ENCODE results near the gene DRAXIN. TPM values are rescaled to one million over a fixed set of nuclear protein-coding genes. Genes with fewer than 3 reads are reported as not detected.

Gene DRAXIN
- polyA plus RNA-seq, 1 donor from 2014 or later = 33.5 TPM

GRCh38 chr1:11648039-11648438 is 43.5 kb upstream of the DRAXIN start:
- Histone ChIP-seq H3K9me2 (ENCODE audit: insufficient read depth, low read length) (no peaks in the 10 kb centered on the region), H3K4me2 (ENCODE audit: low read length) (no peak overlapping the region), H3K79me2 (replicated peaks; ENCODE audit: insufficient read depth, low read length) (no peaks in the 10 kb centered on the region), H2AFZ (ENCODE audit: low read depth, low read length) (no peak overlapping the region), H3K4me3 (ENCODE audit: low read length) (no peak overlapping the region), H3K9me3 (ENCODE audit: low read length) (no peaks in the 10 kb centered on the region), H3K9ac (ENCODE audit: low read length) (no peak overlapping the region), H4K20me1 (ENCODE audit: insufficient read depth) (no peaks in the 10 kb centered on the region), H3F3A (ENCODE audit: insufficient read depth, low read length, poor library complexity, severe bottlenecking) (no peaks in the 10 kb centered on the region), H3K36me3 (ENCODE audit: insufficient read depth, low read length) (no peaks in the 10 kb centered on the region), H3K27me3 (ENCODE audit: insufficient read depth, low read depth, low read length) (no peaks in the 10 kb centered on the region), H3K27ac (ENCODE audit: low read length) (no peak overlapping the region)
- TF ChIP-seq SMC3 (conservative IDR thresholded peaks at IDR 0.05; ENCODE audit: poor library complexity) (no peak), EZH2 (IDR thresholded peaks at IDR 0.05; ENCODE audit: borderline replicate concordance, insufficient read depth, low read length, poor library complexity, severe bottlenecking) (no peak), POLR2AphosphoS5 (IDR thresholded peaks at IDR 0.05) (no peak), RAD21 (conservative IDR thresholded peaks at IDR 0.05) (no peak), TAF1 (IDR thresholded peaks at IDR 0.05; ENCODE audit: low read depth) (no peak), EP300 (conservative IDR thresholded peaks at IDR 0.05; ENCODE audit: poor library complexity, severe bottlenecking) (no peak), REST (IDR thresholded peaks at IDR 0.05; ENCODE audit: borderline replicate concordance) (no peak), MXI1 (conservative IDR thresholded peaks at IDR 0.05; ENCODE audit: poor library complexity, severe bottlenecking) (no peak), CTCF (IDR thresholded peaks at IDR 0.05; ENCODE audit: poor library complexity, severe bottlenecking) (no peak)

GRCh38 chr1:11648732-11649158 is 42.8 kb upstream of the DRAXIN start:
- H3K27ac ChIP-seq (ENCODE audit: low read length) = no peak overlapping the region
- no peaks in the 10 kb centered on the region for H3K27me3 ChIP-seq (ENCODE audit: insufficient read depth, low read depth, low read length)
- no peaks in the 10 kb centered on the region for H3F3A ChIP-seq (ENCODE audit: insufficient read depth, low read length, poor library complexity, severe bottlenecking)
- no peak overlapping the region for H2AFZ ChIP-seq (ENCODE audit: low read depth, low read length)
- no peaks in the 10 kb centered on the region for H3K79me2 ChIP-seq (replicated peaks; ENCODE audit: insufficient read depth, low read length)
- H4K20me1 ChIP-seq (ENCODE audit: insufficient read depth) = no peaks in the 10 kb centered on the region
- no peak overlapping the region for H3K4me3 ChIP-seq (ENCODE audit: low read length)
- no peaks in the 10 kb centered on the region for H3K9me2 ChIP-seq (ENCODE audit: insufficient read depth, low read length)
- no peaks in the 10 kb centered on the region for H3K36me3 ChIP-seq (ENCODE audit: insufficient read depth, low read length)
- H3K9ac ChIP-seq (ENCODE audit: low read length) = no peak overlapping the region
- no peak overlapping the region for H3K4me2 ChIP-seq (ENCODE audit: low read length)
- TF ChIP-seq RAD21 (conservative IDR thresholded peaks at IDR 0.05) = no peak
- no peak for TF ChIP-seq REST (IDR thresholded peaks at IDR 0.05; ENCODE audit: borderline replicate concordance)
- TF ChIP-seq MXI1 (conservative IDR thresholded peaks at IDR 0.05; ENCODE audit: poor library complexity, severe bottlenecking) = no peak
- no peak for TF ChIP-seq SMC3 (conservative IDR thresholded peaks at IDR 0.05; ENCODE audit: poor library complexity)
- TF ChIP-seq EZH2 (IDR thresholded peaks at IDR 0.05; ENCODE audit: borderline replicate concordance, insufficient read depth, low read length, poor library complexity, severe bottlenecking) = no peak
- no peak for TF ChIP-seq EP300 (conservative IDR thresholded peaks at IDR 0.05; ENCODE audit: poor library complexity, severe bottlenecking)
- TF ChIP-seq TAF1 (IDR thresholded peaks at IDR 0.05; ENCODE audit: low read depth) = no peak
- TF ChIP-seq CTCF (IDR thresholded peaks at IDR 0.05; ENCODE audit: poor library complexity, severe bottlenecking) = no peak
- TF ChIP-seq POLR2AphosphoS5 (IDR thresholded peaks at IDR 0.05) = no peak
- no peaks in the 10 kb centered on the region for H3K9me3 ChIP-seq (ENCODE audit: low read length)

Measured in neural cell (in vitro differentiated cells).